A673 (cell line): ENCODE data around the gene THAP9.
"Not testable (repeated sequence)": the region's sequence is repeated elsewhere in the genome, so short reads cannot be mapped to it uniquely, and the experiment has no call there.

ENCODE experiments used
- EZH2 ChIP-seq: fragments of 200-600 bp; sonication (generic); IDR thresholded peaks from 2 replicates; pipeline ENCODE4 v1.6.1; 2017; ENCODE audit warnings: borderline replicate concordance, low read depth, mild to moderate bottlenecking, mixed read lengths, antibody characterized with exemption, low read length; ENCODE audit not compliant: poor library complexity, severe bottlenecking
- TF ChIP-seq, protein P1 (sequence below): fragments of 300-800, 200-600 bp; sonication (generic); conservative IDR thresholded peaks from 2 replicates; pipeline ENCODE4 v1.5.1; 2017; ENCODE audit warnings: low read depth, mild to moderate bottlenecking, antibody characterized with exemption, low read length, moderate library complexity, mixed read lengths

DNA sequence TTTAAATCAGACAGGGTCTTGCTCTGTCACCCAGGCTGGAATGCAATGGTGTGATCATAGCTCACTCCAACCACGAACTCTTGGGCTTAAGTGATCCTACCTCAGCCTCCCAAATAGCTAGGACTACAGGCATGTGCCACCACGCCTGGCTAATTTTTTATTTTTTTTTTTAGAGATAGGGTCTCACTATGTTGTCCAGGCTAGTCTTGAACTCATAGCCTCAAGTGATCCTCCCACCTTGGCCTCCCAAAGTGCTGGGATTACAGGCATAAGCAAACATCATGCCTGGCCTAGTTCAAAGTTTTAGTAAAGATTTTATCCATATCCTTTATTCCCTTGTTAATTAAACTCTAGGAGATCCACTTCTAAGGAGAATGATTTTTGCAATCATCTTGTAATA is 40.0 kb upstream of the THAP9 start:
- TF ChIP-seq, protein P1, sequence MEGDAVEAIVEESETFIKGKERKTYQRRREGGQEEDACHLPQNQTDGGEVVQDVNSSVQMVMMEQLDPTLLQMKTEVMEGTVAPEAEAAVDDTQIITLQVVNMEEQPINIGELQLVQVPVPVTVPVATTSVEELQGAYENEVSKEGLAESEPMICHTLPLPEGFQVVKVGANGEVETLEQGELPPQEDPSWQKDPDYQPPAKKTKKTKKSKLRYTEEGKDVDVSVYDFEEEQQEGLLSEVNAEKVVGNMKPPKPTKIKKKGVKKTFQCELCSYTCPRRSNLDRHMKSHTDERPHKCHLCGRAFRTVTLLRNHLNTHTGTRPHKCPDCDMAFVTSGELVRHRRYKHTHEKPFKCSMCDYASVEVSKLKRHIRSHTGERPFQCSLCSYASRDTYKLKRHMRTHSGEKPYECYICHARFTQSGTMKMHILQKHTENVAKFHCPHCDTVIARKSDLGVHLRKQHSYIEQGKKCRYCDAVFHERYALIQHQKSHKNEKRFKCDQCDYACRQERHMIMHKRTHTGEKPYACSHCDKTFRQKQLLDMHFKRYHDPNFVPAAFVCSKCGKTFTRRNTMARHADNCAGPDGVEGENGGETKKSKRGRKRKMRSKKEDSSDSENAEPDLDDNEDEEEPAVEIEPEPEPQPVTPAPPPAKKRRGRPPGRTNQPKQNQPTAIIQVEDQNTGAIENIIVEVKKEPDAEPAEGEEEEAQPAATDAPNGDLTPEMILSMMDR: not testable (repeated sequence)
- not testable (repeated sequence) for TF ChIP-seq EZH2
